ENCODE data around the gene SSTR1.

DNA sequence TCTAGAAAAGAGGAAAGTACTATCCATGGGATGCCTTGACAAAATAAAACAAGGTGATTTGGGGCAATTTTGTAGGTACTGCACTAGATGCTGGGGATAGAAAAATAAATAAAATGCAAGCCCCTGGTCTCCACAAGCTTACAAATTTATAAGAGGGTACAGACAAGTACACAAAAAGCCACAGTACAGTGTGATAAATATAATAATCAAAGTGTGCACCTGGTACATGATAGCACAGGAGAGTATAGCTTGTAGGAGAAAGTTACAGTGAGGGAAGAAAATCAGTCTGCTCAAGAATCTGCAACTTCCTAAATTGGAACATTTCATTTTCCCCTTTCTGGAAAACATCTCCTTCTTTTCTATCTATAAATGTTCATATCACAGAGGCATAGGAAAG, 3.0 kb upstream of the SSTR1 start:
- TF ChIP-seq EZH2phosphoT487 (IDR thresholded peaks at IDR 0.05; ENCODE audit: insufficient read depth, low read depth) (no peak), EZH2 (IDR thresholded peaks at IDR 0.05; ENCODE audit: insufficient read depth, poor library complexity, severe bottlenecking) (no peak)
